NT2/D1 (cell line): ENCODE measurements around the gene PFDN1.

ENCODE experiments used
- SUZ12 ChIP-seq: IDR thresholded peaks from 2 replicates; pipeline ENCODE4 v1.6.1; 2011; ENCODE audit not compliant: insufficient read length, insufficient read depth; ENCODE audit errors: extremely low read depth
- ZNF274 ChIP-seq: IDR thresholded peaks from 2 replicates; pipeline ENCODE4 v1.6.1; 2011; ENCODE audit warnings: mild to moderate bottlenecking, low read depth, low read length

DNA sequence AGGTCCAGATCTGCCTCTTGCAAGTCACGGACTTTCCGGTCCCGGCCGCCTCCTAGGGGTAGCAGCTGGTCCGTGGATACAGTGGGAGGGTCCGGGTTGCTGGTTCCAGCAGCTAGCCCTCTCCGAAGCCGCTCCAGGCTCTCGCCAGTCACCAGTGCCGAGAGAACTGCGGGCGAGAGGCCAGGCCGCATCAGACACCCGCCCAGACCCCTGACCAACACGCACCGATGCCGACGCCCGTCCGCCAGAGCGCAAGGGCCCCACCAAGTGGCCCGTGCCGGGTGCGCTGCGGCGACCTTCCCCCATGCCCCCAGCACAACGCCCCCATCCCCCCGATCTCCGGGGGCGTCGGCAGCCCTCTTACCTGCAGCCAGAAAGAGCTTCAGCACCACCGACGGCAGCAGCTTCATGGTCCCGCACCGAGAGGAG is 43.0 kb upstream of the PFDN1 start:
- TF ChIP-seq SUZ12 (no peak), ZNF274 (no peak)
